8988T (cell line): ENCODE measurements around the gene CNTNAP2.

Source experiments
- DNase-seq: peaks from one replicate; pipeline ENCODE4 v3.0.0; 2011

Gene CNTNAP2

DNA sequence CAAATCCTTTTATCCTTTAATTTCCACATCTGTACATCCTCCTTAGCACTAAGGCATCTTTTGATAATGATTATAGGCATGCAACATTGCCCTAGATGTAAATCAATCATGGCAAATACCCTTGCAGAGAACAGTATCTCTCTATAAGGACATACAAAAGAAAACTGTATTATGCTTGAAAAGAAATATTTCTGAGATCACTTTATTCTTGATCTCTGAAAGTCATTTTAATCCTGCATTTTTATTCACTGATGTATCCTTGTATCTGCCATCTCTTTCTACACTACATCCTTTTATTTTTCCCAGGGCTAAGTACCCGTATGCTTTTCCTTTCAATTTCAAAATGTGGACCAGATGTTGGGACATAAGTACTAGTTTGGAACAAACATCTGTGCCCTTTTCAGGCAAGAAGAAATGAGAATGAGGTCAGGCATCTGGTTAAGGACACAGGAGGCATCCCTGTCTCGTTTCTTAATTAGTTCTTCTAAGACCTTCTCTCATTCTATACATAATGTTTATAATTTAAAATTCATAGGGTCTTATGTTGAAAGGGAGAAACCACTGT, 338.6 kb downstream of the CNTNAP2 start:
- no peak for DNase-seq

DNA sequence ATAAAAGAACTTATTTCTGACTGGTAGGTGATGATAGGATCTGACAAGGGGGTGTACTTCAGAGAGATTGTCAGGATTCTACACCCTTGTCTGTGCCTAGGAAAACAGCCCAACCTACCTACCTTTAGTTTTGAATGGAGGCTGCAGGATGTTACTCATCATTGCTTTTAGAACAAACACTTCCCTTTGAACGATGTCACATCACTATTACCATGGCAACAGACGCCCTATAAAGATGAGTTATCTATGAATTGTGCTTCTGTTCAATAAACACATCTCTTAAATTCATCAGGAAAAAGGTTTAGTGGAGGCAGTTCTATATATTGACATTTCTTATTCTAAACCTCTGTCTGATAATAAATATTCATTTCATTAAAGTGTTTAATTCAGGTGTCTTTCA, 362.4 kb downstream of the CNTNAP2 start:
- no peak for DNase-seq

DNA sequence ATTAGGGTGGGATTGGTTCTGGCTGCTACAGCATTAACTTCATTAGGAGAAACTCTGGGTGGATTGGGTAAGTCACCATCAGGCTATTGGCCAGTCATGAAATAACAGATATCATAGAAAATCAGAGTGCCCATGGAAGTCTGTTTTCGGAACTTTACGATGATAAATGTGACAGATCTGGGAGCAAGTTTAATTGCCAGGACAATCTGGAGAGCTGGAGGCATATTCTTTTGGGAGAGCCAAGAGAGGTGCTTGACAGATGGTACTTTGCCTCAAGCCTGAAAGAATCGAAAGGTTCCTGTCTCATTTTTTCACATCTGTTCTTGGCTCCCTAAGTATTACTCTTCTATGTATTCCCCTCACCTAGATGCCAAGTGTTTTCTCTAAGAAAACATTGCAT, 369.9 kb downstream of the CNTNAP2 start:
- DNase-seq = no peak

GRCh38 chr7:146492017-146492416, 375.4 kb downstream of the CNTNAP2 start:
- no peak for DNase-seq

DNA sequence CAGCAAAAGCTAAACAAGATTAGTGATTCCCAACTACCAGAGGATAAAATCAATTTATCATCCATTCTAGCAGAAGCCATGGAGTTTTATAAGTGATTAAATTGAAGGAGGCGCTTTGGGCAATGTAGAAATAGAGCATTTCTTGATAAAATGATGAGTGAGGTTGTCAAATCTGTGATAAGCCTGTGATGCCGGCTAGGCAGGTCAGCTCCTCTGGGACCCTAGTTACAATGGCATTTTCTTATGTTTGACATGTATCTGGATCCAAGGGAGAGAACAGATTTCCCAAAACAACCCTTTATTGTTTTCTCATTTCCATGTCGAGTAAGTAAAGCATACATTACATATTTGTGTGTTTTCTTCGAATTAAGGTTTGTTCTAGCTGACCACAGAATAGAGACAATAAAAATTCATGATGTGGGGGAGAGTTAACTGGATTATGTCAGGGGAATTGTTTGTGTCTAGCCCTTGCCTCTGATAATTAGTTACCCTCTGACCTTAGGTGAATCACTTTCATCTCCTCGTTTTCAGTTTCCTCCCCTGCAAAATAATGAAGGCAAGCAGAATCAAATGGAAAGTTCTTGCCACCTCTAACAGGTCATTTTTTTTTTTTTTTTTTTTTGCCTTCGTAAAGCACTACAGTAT, 378.5 kb downstream of the CNTNAP2 start:
- DNase-seq = no peak

DNA sequence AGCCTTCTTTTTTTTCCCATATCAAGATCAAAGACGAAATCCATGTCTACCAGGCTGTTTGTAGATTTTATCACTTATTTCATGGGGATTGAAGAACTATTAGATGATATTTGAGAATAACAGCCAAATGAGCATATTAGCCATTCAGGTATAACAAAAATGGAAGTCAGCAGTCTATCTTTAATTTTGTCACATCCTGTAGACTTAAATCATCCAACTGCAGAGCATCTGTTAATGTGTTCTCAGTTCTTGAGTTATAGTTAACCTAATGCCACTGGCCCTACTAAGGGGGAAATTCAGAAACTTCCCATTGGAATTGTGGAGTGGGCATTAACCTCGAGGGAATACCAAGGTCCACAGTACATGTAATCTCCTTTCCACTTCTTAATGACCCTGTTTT, 380.1 kb downstream of the CNTNAP2 start:
- no peak for DNase-seq

- DNase-seq = no peak
Observed at GRCh38 chr7:146499970-146500369, 383.4 kb downstream of the CNTNAP2 start.

DNA sequence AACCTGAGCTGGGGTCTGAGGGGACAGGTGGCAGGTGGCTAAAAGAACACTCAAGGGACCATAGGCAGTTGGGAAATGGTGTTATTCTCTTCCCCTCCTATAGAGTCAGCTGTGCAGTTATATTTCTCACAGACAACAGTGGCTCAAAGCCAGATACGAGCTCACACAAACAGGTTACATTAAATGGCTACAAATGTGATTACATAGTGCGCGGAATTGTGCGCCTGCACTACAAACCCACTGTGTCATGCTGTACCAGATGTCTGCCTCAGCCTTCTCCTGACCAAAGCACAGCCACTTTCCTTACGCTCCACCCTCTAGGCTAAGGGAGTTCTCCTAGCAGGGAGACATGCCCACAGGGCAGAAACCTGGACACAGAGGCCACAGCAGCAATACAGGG, 387.2 kb downstream of the CNTNAP2 start:
- no peak for DNase-seq

- DNase-seq = no peak
Observed at GRCh38 chr7:146510088-146510680, 393.6 kb downstream of the CNTNAP2 start.

DNA sequence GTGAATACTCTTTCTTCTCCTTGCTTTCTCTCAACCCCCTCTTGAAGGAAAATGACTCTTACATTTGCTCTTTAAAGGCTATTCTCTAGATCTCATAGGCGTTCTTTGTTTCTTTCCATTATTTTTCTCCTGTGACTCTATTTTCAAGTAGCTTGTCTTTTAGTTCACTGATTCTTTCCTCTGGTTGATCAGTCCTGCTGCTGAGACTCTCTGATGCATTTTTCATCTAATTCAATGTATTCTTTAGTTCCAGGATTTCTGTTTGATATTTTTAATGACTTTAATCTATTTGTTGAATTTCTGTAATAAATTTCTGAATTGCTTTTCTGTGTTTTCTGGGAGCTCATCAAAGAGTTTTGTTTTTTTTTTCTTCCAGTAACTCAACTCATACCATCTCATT, 397.7 kb downstream of the CNTNAP2 start:
- DNase-seq = no peak

- DNase-seq = no peak
Observed at GRCh38 chr7:146528581-146528980, 412.0 kb downstream of the CNTNAP2 start.

DNA sequence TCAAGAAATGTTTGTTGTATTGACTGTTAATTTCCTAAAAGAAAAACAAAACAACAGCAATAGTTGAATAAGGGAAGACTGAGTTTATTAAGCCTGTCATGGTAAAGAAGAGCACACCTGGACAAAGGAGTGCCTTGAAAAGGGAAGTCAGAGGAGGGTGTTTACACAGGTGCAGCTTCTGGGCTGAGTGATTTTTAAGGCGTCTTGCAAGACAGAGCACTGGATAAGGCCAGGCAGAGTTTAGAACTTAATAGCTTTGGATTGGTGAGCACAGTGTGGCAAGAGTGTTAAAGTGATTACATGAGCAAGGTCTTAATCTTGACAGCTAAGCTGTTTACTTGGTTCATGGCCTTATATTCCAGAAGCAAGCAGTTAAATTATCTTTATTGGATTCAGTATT, 423.2 kb downstream of the CNTNAP2 start:
- no peak for DNase-seq

- DNase-seq = no peak
Observed at GRCh38 chr7:146542101-146542500, 425.5 kb downstream of the CNTNAP2 start.

GRCh38 chr7:146544748-146545147, 428.1 kb downstream of the CNTNAP2 start:
- no peak for DNase-seq

DNA sequence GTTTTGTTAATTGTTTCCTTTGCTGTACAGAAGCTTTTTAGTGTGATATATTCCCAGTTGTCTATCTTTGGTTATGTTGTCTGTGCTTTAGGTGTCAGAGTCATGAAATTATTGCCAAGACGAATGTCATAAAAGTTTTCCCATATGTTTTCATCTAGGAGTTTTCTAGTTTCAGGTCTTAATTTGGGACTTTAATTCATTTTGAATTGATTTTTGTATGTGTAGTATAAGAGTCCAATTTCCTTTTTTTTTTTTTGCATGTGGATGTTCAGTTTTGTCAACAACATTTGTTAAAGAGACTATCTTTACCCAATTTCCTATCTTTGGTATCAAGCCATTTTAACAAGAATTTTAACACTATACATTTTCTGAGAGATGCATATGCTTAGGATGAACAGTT, 432.2 kb downstream of the CNTNAP2 start:
- no peak for DNase-seq

DNA sequence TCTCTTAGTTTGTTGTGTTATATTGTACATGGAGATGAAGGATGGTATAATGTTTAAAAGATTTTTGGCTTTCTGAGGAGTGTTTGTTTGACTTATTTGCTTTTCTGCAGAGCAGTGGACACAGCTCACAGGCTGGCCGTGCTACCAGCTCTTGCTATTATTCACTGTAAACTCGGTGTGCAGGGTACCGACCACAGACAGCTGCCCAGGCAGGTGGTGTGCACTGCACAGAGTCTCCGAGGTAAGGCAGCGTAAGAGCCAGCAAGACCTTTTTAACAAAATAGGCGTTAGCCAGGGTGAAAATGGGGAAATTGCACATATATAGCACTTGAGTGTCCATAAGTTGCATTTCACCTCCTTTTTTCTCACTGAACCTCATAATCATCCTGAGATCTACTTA, 438.0 kb downstream of the CNTNAP2 start:
- DNase-seq = no peak

- DNase-seq = no peak
Observed at GRCh38 chr7:146557971-146558469, 441.4 kb downstream of the CNTNAP2 start.

GRCh38 chr7:146565872-146566271, 449.3 kb downstream of the CNTNAP2 start:
- DNase-seq = no peak

GRCh38 chr7:146575903-146576302, 459.3 kb downstream of the CNTNAP2 start:
- no peak for DNase-seq

DNA sequence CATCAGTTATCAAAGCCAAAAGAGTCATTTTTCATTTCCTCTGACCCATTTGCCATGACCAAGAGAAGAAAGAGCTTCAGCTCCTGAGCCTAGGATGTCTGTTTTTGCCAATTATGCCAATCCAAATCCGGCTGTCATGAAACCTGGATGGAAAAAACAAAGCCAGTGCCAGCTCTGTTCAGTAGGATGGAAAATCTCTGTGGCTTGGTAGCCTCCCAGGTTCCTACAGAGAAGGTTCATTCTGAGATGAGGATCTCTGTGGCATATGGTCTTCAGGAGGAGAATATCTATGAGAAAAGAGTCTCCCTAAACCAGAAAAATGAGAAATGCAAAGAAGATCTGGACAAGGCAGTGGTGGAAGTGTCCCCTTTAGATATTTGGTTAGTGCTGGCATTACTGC, 475.4 kb downstream of the CNTNAP2 start:
- no peak for DNase-seq

DNA sequence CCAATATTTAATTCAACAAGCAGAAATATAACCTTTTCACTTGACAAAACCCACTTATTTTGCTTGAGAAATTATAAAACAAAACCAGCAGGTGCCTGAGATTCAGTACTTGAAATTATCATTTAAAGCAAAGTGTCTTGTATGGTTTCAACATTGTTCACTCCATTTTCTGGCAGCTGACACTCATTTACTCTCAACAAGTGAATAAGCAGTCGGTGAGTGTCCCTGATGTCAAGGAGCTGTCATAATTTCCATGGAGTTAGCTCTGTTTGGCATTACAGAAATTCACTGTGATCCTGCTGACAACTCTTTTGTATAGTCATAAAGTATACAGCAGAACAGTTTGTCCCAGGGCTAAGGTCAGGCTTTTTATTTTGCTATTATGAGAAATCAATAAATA, 490.0 kb downstream of the CNTNAP2 start:
- DNase-seq = no peak

DNA sequence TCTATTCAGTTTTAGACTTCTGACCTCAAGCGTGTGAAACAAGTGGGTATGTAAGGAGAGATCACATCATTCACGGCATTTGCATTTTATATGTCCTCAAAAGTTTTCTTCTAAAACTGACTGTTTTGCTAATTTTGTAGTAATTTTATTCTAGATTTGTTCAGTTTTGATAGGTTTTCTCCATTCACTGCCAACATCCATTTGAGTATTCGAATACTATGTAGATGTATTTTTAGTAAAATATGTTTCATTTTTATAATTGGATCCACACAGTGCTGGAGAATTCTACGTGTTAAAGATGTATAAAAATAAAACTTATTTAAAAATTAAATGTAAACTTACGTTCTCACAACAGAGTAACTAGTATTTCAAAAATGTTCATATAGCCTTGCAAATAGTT, 503.0 kb downstream of the CNTNAP2 start:
- DNase-seq = no peak

GRCh38 chr7:146626912-146627311, 510.3 kb downstream of the CNTNAP2 start:
- DNase-seq = no peak

GRCh38 chr7:146635205-146636032, 518.8 kb downstream of the CNTNAP2 start:
- DNase-seq = no peak
